Common myeloid progenitor, CD34-positive (primary cell): ENCODE data around the gene SCYGR6. TPM values are rescaled to one million over a fixed set of nuclear protein-coding genes. Genes with fewer than 3 reads are reported as not detected.
A peak's percentile ranks its signal among the peaks of the same experiment; 100 is the strongest.

Experiments used
- CTCF ChIA-PET: fragments of 350-600 bp; sonication (Branson Sonifier 250); formaldehyde crosslinking; loops from one replicate; lab custom pipeline; 2021; ENCODE audit warnings: antibody characterized with exemption; lab: Charles Lee
- POLR2A ChIA-PET: fragments of 350-600 bp; sonication (Branson Sonifier 250); formaldehyde crosslinking; loops from one replicate; lab custom pipeline; 2021; ENCODE audit warnings: antibody characterized with exemption; lab: Charles Lee
- DNase-seq, 3 donors: peaks; one replicate each; pipeline versions ENCODE4 v3.0.0 to v3.0.0-alpha.2; 2013
- H3K27ac ChIP-seq, 2 experiments: 1 replicate in 1 of 2; 2 replicates in 1 of 2; pipeline ENCODE4 v1.7.0; 2013; ENCODE audit warnings: inconsistent platforms in 2 of 2, low read length in 2 of 2, mild to moderate bottlenecking in 2 of 2, low read depth in 1 of 2, moderate library complexity in 1 of 2; ENCODE audit not compliant: severe bottlenecking in 2 of 2, insufficient read depth in 1 of 2, poor library complexity in 1 of 2
- H3K27me3 ChIP-seq, 5 experiments: replicated peaks in 2 of 5; 1 replicate in 3 of 5; 2 replicates in 2 of 5; pipeline versions ENCODE4 v1.6.1 to v1.7.0; 2013; ENCODE audit warnings: low read length in 4 of 5, mild to moderate bottlenecking in 2 of 5, moderate library complexity in 2 of 5, inconsistent platforms in 1 of 5; ENCODE audit not compliant: insufficient read depth in 5 of 5, control insufficient read depth in 4 of 5
- H3K36me3 ChIP-seq, 4 experiments: 1 replicate in 2 of 4; 2 replicates in 2 of 4; pipeline versions ENCODE4 v1.6.1 to v1.7.0; 2013; ENCODE audit warnings: low read length in 3 of 4, control low read depth in 1 of 4, mild to moderate bottlenecking in 1 of 4; ENCODE audit not compliant: control insufficient read depth in 4 of 4, insufficient read depth in 4 of 4
- H3K4me1 ChIP-seq, 4 experiments: 1 replicate in 3 of 4; 2 replicates in 1 of 4; pipeline versions ENCODE4 v1.6.1 to v1.7.1; 2013; ENCODE audit warnings: low read length in 3 of 4, mild to moderate bottlenecking in 3 of 4, control low read depth in 1 of 4, inconsistent platforms in 1 of 4, moderate library complexity in 1 of 4; ENCODE audit not compliant: control insufficient read depth in 4 of 4, insufficient read depth in 4 of 4; ENCODE audit errors: control extremely low read depth in 1 of 4
- H3K4me3 ChIP-seq, 7 experiments: 1 replicate in 4 of 7; 2 replicates in 3 of 7; pipeline versions ENCODE4 v1.5.1 to v1.7.0; 2013; ENCODE audit warnings: mild to moderate bottlenecking in 7 of 7, low read length in 6 of 7, moderate library complexity in 6 of 7, inconsistent platforms in 2 of 7, low read depth in 2 of 7, control low read depth in 1 of 7; ENCODE audit not compliant: insufficient read depth in 4 of 7, control insufficient read depth in 1 of 7; ENCODE audit errors: extremely low read depth in 1 of 7
- H3K9me3 ChIP-seq, 5 experiments: 1 replicate in 4 of 5; 2 replicates in 1 of 5; pipeline versions ENCODE4 v1.6.1 to v1.7.1; 2013; ENCODE audit warnings: low read length in 4 of 5, mild to moderate bottlenecking in 2 of 5, inconsistent platforms in 1 of 5, low read depth in 1 of 5, moderate library complexity in 1 of 5; ENCODE audit not compliant: control insufficient read depth in 4 of 5, insufficient read depth in 2 of 5; ENCODE audit errors: control extremely low read depth in 1 of 5
- WGBS: methylation state at CpG from one replicate; pipeline ENCODE4 v1.1.5; 2013; ENCODE audit not compliant: insufficient coverage; 5-methylcytosine and 5-hydroxymethylcytosine counted together
- polyA plus RNA-seq: library from polyadenylated mRNA; unstranded; fragments of 120-200 nt; gene quantifications from one replicate; pipeline ENCODE4 v1.2.1, GENCODE V29; 2013

SCYGR6 gene, protein sequence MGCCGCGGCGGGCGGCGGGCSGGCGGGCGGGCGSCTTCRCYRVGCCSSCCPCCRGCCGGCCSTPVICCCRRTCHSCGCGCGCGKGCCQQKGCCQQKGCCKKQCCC
- polyA plus RNA-seq, result not detected

DNA sequence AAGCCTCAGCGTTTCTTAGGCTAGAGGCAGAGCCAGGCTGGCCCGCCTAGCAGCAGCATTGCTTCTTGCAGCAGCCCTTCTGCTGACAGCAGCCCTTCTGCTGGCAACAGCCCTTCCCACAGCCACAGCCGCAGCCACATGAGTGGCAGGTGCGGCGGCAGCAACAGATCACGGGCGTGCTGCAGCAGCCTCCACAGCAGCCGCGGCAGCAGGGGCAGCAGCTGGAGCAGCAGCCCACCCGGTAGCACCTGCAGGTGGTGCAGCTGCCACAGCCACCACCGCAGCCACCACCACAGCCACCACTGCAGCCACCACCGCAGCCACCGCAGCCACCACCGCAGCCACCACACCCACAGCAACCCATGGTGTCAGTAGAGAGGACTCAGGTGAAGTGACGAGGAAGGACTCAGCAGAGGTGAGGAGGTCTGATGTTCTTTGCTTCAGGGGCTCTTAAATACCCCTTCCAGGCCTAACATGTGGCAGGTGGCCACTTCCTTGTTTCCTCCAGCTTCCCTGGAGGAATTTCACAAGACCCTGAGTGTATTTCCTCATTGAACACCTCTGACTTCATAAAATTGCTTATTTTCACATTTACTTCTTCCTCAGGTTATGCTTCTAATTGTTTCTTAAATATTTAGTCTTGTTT is at the start of gene SCYGR6:
Gene SCYGR6, minus strand, starts transcription at position 364 of the 646 bp plus-strand sequence. Its CDS starts 0 bp downstream, at position 364.
- Histone ChIP-seq H3K36me3 (no peaks in the 10 kb centered on the region), H3K9me3 (no peaks in the 10 kb centered on the region), H3K27ac (no peak within 1 kb of the TSS), H3K27me3 (peaks cover 0 to 3% (median 2%) of the 10 kb centered on the region in 5 experiments), H3K4me1 (no peaks in the 10 kb centered on the region), H3K4me3 (no peak within 1 kb of the TSS)
- ChIA-PET POLR2A (no interaction called here), CTCF (no interaction called here)
- WGBS, result 88% methylated on average over 9 of the region's 15 CpGs
- no peak for DNase-seq

DNA sequence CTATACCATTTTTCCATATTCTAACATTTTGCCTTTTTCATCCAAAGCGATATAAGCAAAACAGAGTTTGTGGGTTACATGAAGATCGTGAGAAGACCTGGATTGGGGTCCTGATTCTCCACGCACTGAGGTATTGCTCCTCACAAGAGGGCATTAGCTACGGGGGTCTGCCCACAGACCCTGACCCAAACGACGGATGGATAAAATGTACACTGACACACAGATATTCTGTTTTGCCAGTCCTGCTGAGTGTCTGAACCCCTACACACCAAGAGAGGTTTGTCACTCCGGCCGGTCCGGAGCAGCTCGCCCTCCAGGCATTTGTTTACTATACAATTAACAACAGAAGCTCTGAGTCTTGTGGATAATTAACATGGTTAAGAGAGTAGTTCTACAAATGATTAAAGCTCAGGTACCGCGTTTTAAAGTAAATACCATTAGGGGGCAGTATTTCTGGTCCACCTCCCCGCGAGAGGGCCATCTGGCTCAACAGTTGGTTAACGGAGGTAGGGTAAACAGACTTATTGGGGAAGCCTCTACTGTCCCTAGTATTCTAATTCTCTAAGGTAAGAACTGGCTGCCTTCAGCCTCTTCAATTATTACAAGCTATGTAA is 49.6 kb upstream of the SCYGR6 start:
- Histone ChIP-seq H3K9me3 (no peaks in the 10 kb centered on the region), H3K27ac (no peak overlapping the region), H3K4me1 (no peaks in the 10 kb centered on the region), H3K4me3 (no peak overlapping the region), H3K36me3 (no peaks in the 10 kb centered on the region), H3K27me3 (no peaks in the 10 kb centered on the region)
- POLR2A ChIA-PET, result no interaction called here
- CTCF ChIA-PET, result interaction anchor here (0.6 kb wide), 1 partner anchor 60 kb away, joined by 3 read pairs; no protein-coding TSS in a partner anchor
- no peak for DNase-seq
- 79% methylated on average over 7 of the region's 15 CpGs for WGBS

- ChIA-PET CTCF (interaction anchor here (0.6 kb wide), 1 partner anchor 33 kb away, joined by 3 read pairs; no protein-coding TSS in a partner anchor), POLR2A (no interaction called here)
- WGBS, result 100% methylated on average over 1 of the region's 2 CpGs
Measured at GRCh38 chr2:227772932-227773331, 48.4 kb upstream of the SCYGR6 start.

DNA sequence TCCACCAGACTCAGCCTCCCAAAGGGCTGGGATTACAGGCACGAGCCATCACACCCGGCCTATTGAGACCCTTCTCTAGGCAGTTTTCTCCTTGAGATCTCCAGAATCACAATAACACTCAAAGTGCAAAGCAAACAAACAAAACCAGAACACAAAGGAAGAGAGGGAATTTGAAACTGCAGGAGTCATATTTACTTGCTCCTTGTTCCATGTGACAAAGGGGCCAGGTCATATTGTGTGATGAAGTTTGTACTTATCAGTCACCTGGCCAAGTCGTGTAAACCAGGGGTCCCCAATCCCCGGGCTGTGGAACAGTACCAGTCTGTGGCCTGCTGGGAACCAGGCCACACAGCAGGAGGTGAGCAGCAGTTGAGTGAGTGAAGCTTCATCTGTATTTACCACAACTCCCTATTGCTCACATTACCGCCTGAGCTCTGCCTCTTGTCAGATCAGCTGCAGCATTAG is 47.7 kb upstream of the SCYGR6 start:
- Histone ChIP-seq H3K27me3 (no peaks in the 10 kb centered on the region), H3K36me3 (no peaks in the 10 kb centered on the region), H3K4me3 (no peak overlapping the region), H3K9me3 (no peaks in the 10 kb centered on the region), H3K27ac (no peak overlapping the region), H3K4me1 (no peaks in the 10 kb centered on the region)
- POLR2A ChIA-PET, result no interaction called here
- WGBS, result 96% methylated on average over 3 of the region's 5 CpGs
- CTCF ChIA-PET, result no interaction called here
- no peak for DNase-seq

More at GRCh38 chr2:227772932-227773331, 48.4 kb upstream of the SCYGR6 start:
- no peaks in the 10 kb centered on the region for H3K27me3 ChIP-seq
- H3K4me3 ChIP-seq, result no peak overlapping the region
- DNase-seq, result no peak
- no peak overlapping the region for H3K27ac ChIP-seq
- no peaks in the 10 kb centered on the region for H3K36me3 ChIP-seq
- H3K9me3 ChIP-seq, result no peaks in the 10 kb centered on the region
- no peaks in the 10 kb centered on the region for H3K4me1 ChIP-seq

- Histone ChIP-seq H3K4me1 (no peaks in the 10 kb centered on the region), H3K27me3 (no peaks in the 10 kb centered on the region), H3K36me3 (no peaks in the 10 kb centered on the region), H3K4me3 (no peak overlapping the region), H3K9me3 (no peaks in the 10 kb centered on the region), H3K27ac (no peak overlapping the region)
- POLR2A ChIA-PET, result no interaction called here
- CTCF ChIA-PET, result interaction anchor here (1.8 kb wide), 1 partner anchor 12 kb away, joined by 5 read pairs; no protein-coding TSS in a partner anchor
- DNase-seq, result no peak
- WGBS, result 93% methylated on average over 22 of the region's 22 CpGs
Measured at GRCh38 chr2:227767830-227768229, 43.3 kb upstream of the SCYGR6 start.

- Histone ChIP-seq H3K27me3 (no peaks in the 10 kb centered on the region), H3K27ac (no peak overlapping the region), H3K9me3 (no peaks in the 10 kb centered on the region), H3K4me3 (no peak overlapping the region), H3K36me3 (no peaks in the 10 kb centered on the region), H3K4me1 (no peaks in the 10 kb centered on the region)
- ChIA-PET CTCF (interaction anchor here (0.7 to 2.7 kb wide), 17 partner anchors 10 to 635 kb away, joined by 3 to 23 read pairs (median 5); no protein-coding TSS in a partner anchor), POLR2A (no interaction called here)
- peak; percentile 48 to 65 (median 59) for DNase-seq
- 23% methylated on average over 9 of the region's 11 CpGs for WGBS
Measured at GRCh38 chr2:227766373-227766883, 41.9 kb upstream of the SCYGR6 start.
